Right lobe of liver (tissue), 6 donors: Measurements from ENCODE around the gene ITPR3. TPM values are rescaled to one million over a fixed set of nuclear protein-coding genes. Genes with fewer than 3 reads are reported as not detected.

Source experiments
- ATAC-seq, 4 donors: fragments of 200-7000 bp; cut with Tn5 transposase; one replicate each; pipeline ENCODE4 v1.9.1; 2020; ENCODE audit warnings: mild to moderate bottlenecking in 4 of 4, moderate library complexity in 4 of 4
- DNase-seq, 3 donors: peaks; one replicate each; pipeline ENCODE4 v3.0.0-alpha.2; 2020
- H3K27ac ChIP-seq, 3 donors: fragments of 200-600 bp; one replicate each; pipeline ENCODE4 v1.8.0; 2022
- H3K27me3 ChIP-seq, 2 donors: fragments of 200-600 bp; one replicate each; pipeline ENCODE4 v1.8.0; 2022
- H3K36me3 ChIP-seq, 4 donors: fragments of 200-600 bp; sonication (generic) in 1 of 4; one replicate each; pipeline versions ENCODE4 v1.5.1 to v1.8.0; 2017 to 2022; ENCODE audit warnings: control low read depth in 1 of 4
- H3K4me1 ChIP-seq, 4 donors: fragments of 200-600 bp; sonication (generic) in 1 of 4; one replicate each; pipeline versions ENCODE4 v1.5.1 to v1.8.0; 2017 to 2022; ENCODE audit warnings: control low read depth in 1 of 4
- H3K4me3 ChIP-seq, 3 donors: fragments of 200-600 bp; one replicate each; pipeline ENCODE4 v1.8.0; 2022
- H3K9me3 ChIP-seq, 4 donors: fragments of 200-600 bp; sonication (generic) in 1 of 4; one replicate each; pipeline versions ENCODE4 v1.5.1 to v1.8.0; 2017 to 2022; ENCODE audit warnings: control low read depth in 1 of 4
- POLR2A ChIP-seq: fragments of 450-650 bp; IDR thresholded peaks from one replicate; pipeline ENCODE4 v1.6.1; 2017; ENCODE audit warnings: antibody characterized with exemption, mild to moderate bottlenecking
- WGBS: methylation state at CpG from one replicate; pipeline ENCODE4 v1.1.6; 2018; ENCODE audit warnings: low coverage, low lambda C conversion rate; ENCODE audit not compliant: insufficient coverage; ENCODE audit errors: missing lambda C conversion rate; 5-methylcytosine and 5-hydroxymethylcytosine counted together
- intact Hi-C, 2 donors: fragments of 100-400 bp; cut with DNase I; formaldehyde crosslinking; loops; one replicate each; pipeline versions ENCODE4 v1.11.2 to v1.14.1; 2022
- total RNA-seq, 6 experiments: library from RNA; depleted of rRNA in 2 of 6; stranded (reverse); fragments of >200 nt in 2 of 6; fragmentation: NEBNext Ultra II Directional in 3 of 6; extraction: Animal tissue kit (Norgen Biotek cat#: 25700) in 3 of 6; gene quantifications; one replicate each; pipeline versions ENCODE4 v1.1.0 to v1.2.4, GENCODE V29; 2016 to 2023
- TF ChIP-seq, protein P1 (sequence below), 4 donors: fragments of 200-600 bp in 3 of 4; fragments of 450-650 bp in 1 of 4; IDR thresholded peaks; one replicate each; pipeline versions ENCODE4 v1.5.1 to v1.8.0; 2016 to 2022; ENCODE audit warnings: antibody characterized with exemption in 4 of 4, mild to moderate bottlenecking in 2 of 4
- donor health status: DM: no; HTN: yes; CAD: no.
- donor health status: DM: no; HTN: no; CAD: no.
- donor health status: DM: no; HTN: no; CAD: no.
- donor health status: DM: no; HTN: yes; CAD: no.
- donor health status: DM: no; HTN: yes; CAD: no.

The ITPR3 gene
- total RNA-seq, 6 experiments from 2014 or later = 0.79 to 3.5 (median 1.6) TPM

DNA sequence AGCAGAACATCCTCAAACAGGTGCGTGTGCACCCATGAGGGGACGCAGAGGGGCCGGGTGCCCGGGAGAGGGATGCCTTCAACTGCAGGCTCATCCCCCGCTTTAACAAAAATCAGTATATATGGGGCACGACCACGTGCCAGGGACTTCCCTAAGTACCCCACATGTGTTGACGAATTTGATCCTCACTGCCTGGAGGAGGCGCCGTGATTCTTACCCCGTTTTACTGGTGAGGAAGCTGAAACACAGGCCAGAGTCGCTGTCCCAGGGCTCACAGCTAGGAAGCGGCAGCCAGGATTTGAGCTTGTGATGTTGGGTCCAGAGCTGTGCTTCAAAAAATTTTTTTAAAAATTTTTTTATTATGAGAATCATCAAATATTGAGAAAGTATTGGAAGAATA is 44.8 kb downstream of the ITPR3 start:
- no peaks in the 10 kb centered on the region for H3K36me3 ChIP-seq
- ATAC-seq (no peak), DNase-seq (no peak)
- TF ChIP-seq, protein P1, sequence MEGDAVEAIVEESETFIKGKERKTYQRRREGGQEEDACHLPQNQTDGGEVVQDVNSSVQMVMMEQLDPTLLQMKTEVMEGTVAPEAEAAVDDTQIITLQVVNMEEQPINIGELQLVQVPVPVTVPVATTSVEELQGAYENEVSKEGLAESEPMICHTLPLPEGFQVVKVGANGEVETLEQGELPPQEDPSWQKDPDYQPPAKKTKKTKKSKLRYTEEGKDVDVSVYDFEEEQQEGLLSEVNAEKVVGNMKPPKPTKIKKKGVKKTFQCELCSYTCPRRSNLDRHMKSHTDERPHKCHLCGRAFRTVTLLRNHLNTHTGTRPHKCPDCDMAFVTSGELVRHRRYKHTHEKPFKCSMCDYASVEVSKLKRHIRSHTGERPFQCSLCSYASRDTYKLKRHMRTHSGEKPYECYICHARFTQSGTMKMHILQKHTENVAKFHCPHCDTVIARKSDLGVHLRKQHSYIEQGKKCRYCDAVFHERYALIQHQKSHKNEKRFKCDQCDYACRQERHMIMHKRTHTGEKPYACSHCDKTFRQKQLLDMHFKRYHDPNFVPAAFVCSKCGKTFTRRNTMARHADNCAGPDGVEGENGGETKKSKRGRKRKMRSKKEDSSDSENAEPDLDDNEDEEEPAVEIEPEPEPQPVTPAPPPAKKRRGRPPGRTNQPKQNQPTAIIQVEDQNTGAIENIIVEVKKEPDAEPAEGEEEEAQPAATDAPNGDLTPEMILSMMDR (IDR thresholded peaks at IDR 0.05) = no peak
- no peak for TF ChIP-seq POLR2A
- H3K9me3 ChIP-seq = no peaks in the 10 kb centered on the region
- intact Hi-C loops = no loop called here
- H3K4me3 ChIP-seq = no peak overlapping the region
- H3K4me1 ChIP-seq = no peaks in the 10 kb centered on the region
- no peaks in the 10 kb centered on the region for H3K27me3 ChIP-seq
- WGBS = 76% methylated on average over 8 of the region's 13 CpGs
- H3K27ac ChIP-seq = no peak overlapping the region

DNA sequence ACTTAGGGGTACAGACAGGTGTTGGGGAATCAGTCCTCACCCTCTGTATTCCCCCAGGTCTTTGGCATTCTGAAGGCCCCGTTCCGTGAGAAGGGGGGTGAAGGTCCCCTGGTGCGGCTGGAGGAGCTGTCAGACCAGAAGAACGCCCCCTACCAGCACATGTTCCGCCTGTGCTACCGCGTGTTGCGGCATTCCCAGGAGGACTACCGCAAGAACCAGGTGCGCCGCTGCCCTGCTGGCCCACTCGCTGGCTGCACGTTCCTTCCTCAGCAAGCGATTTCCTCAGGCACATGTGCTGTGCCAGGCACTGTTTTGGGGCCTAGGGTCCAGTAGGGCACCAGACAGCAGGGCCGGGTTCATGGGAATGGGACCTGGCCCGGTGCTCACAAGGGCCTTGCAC is 46.0 kb downstream of the ITPR3 start:
- no peak for DNase-seq

DNA sequence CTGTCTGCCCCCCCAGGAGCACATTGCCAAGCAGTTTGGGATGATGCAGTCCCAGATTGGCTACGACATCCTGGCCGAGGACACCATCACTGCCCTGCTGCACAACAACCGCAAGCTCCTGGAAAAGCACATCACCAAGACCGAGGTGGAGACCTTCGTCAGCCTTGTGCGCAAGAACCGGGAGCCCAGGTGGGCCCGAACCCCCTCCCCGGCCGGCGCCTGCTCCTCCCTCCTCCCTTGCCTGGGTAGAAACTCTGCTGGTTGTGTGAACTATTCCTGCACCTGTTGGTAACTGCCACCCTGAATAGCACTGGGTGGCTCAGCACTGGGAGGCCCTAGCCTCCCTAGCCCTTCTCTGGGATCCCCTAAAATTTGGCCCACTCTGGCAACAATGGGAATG is 46.7 kb downstream of the ITPR3 start:
- Histone ChIP-seq H3K9me3 (no peaks in the 10 kb centered on the region), H3K4me3 (no peak overlapping the region), H3K27ac (no peak overlapping the region), H3K36me3 (no peaks in the 10 kb centered on the region), H3K4me1 (no peaks in the 10 kb centered on the region), H3K27me3 (no peaks in the 10 kb centered on the region)
- WGBS = no CpG with 5 or more reads among the region's 11 CpGs
- DNase-seq = no peak
- TF ChIP-seq, protein P1 (IDR thresholded peaks at IDR 0.05) = no peak
- TF ChIP-seq POLR2A = no peak
- ATAC-seq = no peak
- intact Hi-C loops = no loop called here

More for the DNA sequence above, 46.0 kb downstream of the ITPR3 start:
- no peak for TF ChIP-seq POLR2A
- TF ChIP-seq, protein P1 (IDR thresholded peaks at IDR 0.05) = no peak
- H3K4me3 ChIP-seq = no peak overlapping the region
- H3K36me3 ChIP-seq = no peaks in the 10 kb centered on the region
- no peak for ATAC-seq
- H3K27me3 ChIP-seq = no peaks in the 10 kb centered on the region
- H3K4me1 ChIP-seq = no peaks in the 10 kb centered on the region
- intact Hi-C loops = no loop called here
- WGBS = 80% methylated on average over 2 of the region's 16 CpGs
- H3K9me3 ChIP-seq = no peaks in the 10 kb centered on the region
- H3K27ac ChIP-seq = no peak overlapping the region

DNA sequence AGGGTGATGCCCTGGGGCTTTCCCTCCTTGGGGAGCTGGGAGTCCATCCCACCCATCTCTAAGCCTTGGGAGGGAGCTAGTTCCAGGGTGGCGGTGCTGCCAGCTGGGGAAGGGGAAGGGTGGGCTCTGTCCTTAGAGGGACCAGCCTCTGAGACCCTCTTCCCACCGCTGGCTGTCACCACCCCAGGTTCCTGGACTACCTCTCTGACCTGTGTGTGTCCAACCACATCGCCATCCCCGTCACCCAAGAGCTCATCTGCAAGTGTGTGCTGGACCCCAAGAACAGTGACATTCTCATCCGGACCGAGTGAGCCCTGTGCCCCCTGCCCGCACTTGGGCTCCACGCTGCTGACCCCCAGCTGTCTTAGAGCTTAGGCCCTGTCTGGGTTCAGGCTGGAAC is 47.2 kb downstream of the ITPR3 start:
- ATAC-seq (no peak), DNase-seq (no peak)
- H3K36me3 ChIP-seq = no peaks in the 10 kb centered on the region
- H3K27me3 ChIP-seq = no peaks in the 10 kb centered on the region
- WGBS = 92% methylated on average over 4 of the region's 8 CpGs
- no peak overlapping the region for H3K4me3 ChIP-seq
- H3K4me1 ChIP-seq = no peaks in the 10 kb centered on the region
- intact Hi-C loops = no loop called here
- no peaks in the 10 kb centered on the region for H3K9me3 ChIP-seq
- no peak overlapping the region for H3K27ac ChIP-seq
- TF ChIP-seq, protein P1 (IDR thresholded peaks at IDR 0.05) = no peak
- no peak for TF ChIP-seq POLR2A

DNA sequence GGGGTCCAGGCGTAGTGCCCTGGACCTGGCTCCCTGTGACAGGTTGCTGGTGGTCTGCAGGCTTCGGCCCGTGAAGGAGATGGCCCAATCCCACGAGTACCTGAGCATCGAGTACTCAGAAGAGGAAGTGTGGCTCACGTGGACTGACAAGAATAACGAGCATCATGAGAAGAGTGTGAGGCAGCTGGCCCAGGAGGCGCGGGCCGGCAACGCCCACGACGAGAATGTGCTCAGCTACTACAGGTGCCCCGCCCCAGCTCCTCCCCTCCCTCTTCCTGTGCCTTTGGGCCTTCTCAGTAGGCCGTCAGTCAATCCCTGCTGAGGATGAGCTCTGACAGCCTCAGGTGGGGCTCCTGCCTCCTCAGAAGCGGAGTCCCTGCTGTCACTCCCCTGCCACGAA is 47.8 kb downstream of the ITPR3 start:
- TF ChIP-seq, protein P1 (IDR thresholded peaks at IDR 0.05) = no peak
- no peak for TF ChIP-seq POLR2A
- no peaks in the 10 kb centered on the region for H3K36me3 ChIP-seq
- ATAC-seq (no peak), DNase-seq (no peak)
- no peaks in the 10 kb centered on the region for H3K27me3 ChIP-seq
- no CpG with 5 or more reads among the region's 17 CpGs for WGBS
- no peak overlapping the region for H3K27ac ChIP-seq
- H3K9me3 ChIP-seq = no peaks in the 10 kb centered on the region
- intact Hi-C loops = no loop called here
- H3K4me3 ChIP-seq = no peak overlapping the region
- no peaks in the 10 kb centered on the region for H3K4me1 ChIP-seq
